Lung microvascular endothelial cell (primary cell): ENCODE results near the gene ARMC5. TPM values are rescaled to one million over a fixed set of nuclear protein-coding genes. Genes with fewer than 3 reads are reported as not detected.
"Not testable (repeated sequence)": the region's sequence is repeated elsewhere in the genome, so short reads cannot be mapped to it uniquely, and the experiment has no call there.

ENCODE experiments used
- DNase-seq, 2 donors: peaks; one replicate each; pipeline versions ENCODE4 v3.0.0 to v3.0.0-alpha.2; 2010; ENCODE audit warnings: low read depth in 2 of 2
- total RNA-seq: library from RNA; depleted of rRNA; stranded (reverse); fragments of >200 nt; gene quantifications from 2 replicates; pipeline ENCODE4 v1.2.1, GENCODE V29; 2014

ARMC5 gene
- total RNA-seq, 1 donor from 2014 or later = 17.3 TPM

- DNase-seq = no peak
Measured at GRCh38 chr16:31496670-31497069, 37.4 kb downstream of the ARMC5 start.

GRCh38 chr16:31498493-31498892, 39.2 kb downstream of the ARMC5 start:
- DNase-seq = no peak

GRCh38 chr16:31499928-31500327, 40.6 kb downstream of the ARMC5 start:
- no peak for DNase-seq

GRCh38 chr16:31501226-31501965, 42.1 kb downstream of the ARMC5 start:
- no peak for DNase-seq

GRCh38 chr16:31501966-31502348, 42.7 kb downstream of the ARMC5 start:
- no peak for DNase-seq

GRCh38 chr16:31502981-31503380, 43.7 kb downstream of the ARMC5 start:
- DNase-seq = no peak

- DNase-seq = not testable (repeated sequence)
Measured at GRCh38 chr16:31503555-31503954, 44.3 kb downstream of the ARMC5 start.

- DNase-seq = peak; percentile 39 to 78
Measured at GRCh38 chr16:31504159-31504558, 44.9 kb downstream of the ARMC5 start.

GRCh38 chr16:31505483-31505882, 46.2 kb downstream of the ARMC5 start:
- no peak for DNase-seq

- no peak for DNase-seq
Measured at GRCh38 chr16:31507617-31507928, 48.3 kb downstream of the ARMC5 start.

- DNase-seq = peak; percentile 91 to 93
Measured at GRCh38 chr16:31507929-31508705, 48.8 kb downstream of the ARMC5 start, which contains the start of gene RUSF1. Gene RUSF1 (minus strand): TSS chr16:31508391. CDS start chr16:31508373, 18 bp downstream.

GRCh38 chr16:31508706-31509195, 49.5 kb downstream of the ARMC5 start:
- DNase-seq = peak; percentile 22 to 49

- DNase-seq = no peak
Measured at GRCh38 chr16:31513126-31513525, 53.8 kb downstream of the ARMC5 start.

- DNase-seq = no peak
Measured at GRCh38 chr16:31513884-31514283, 54.6 kb downstream of the ARMC5 start.

Other genes starting within 250 kb of the ARMC5 start
- not detected in 2 replicates for gene TRIM72, start 245.4 kb upstream of the ARMC5 start, total RNA-seq
- gene PYDC1, start 242.4 kb upstream of the ARMC5 start, total RNA-seq = not detected in 2 replicates
- gene ITGAM, start 199.5 kb upstream of the ARMC5 start, total RNA-seq = under 0.01 TPM in 1 of 2 replicates, not detected in the other
- under 0.01 and 0.87 TPM in 2 replicates for gene ITGAX, start 104.3 kb upstream of the ARMC5 start, total RNA-seq
- not detected in 2 replicates for gene ITGAD, start 66.2 kb upstream of the ARMC5 start, total RNA-seq
- not detected in 2 replicates for gene COX6A2, start 31.1 kb upstream of the ARMC5 start, total RNA-seq
- gene ZNF843, start 16.7 kb upstream of the ARMC5 start, total RNA-seq = under 0.01 and 0.20 TPM in 2 replicates
- 27.9 and 29.4 TPM in 2 replicates for gene TGFB1I1, start 12.7 kb downstream of the ARMC5 start, total RNA-seq
- gene SLC5A2, start 23.6 kb downstream of the ARMC5 start, total RNA-seq = not detected in 2 replicates
- gene RUSF1, start 48.9 kb downstream of the ARMC5 start, total RNA-seq = 17.4 and 23.6 TPM in 2 replicates
- gene AHSP, start 68.4 kb downstream of the ARMC5 start, total RNA-seq = not detected in 2 replicates